ENCODE results near the gene CCL26. TPM values are rescaled to one million over a fixed set of nuclear protein-coding genes. Genes with fewer than 3 reads are reported as not detected.

Gene CCL26
- total and polyA plus RNA-seq, 9 of the 15 experiments (the other 6 are each of a cell fraction or from before 2014, with no cell fraction given) = 2.3 to 26.8 (median 8.4) TPM

DNA sequence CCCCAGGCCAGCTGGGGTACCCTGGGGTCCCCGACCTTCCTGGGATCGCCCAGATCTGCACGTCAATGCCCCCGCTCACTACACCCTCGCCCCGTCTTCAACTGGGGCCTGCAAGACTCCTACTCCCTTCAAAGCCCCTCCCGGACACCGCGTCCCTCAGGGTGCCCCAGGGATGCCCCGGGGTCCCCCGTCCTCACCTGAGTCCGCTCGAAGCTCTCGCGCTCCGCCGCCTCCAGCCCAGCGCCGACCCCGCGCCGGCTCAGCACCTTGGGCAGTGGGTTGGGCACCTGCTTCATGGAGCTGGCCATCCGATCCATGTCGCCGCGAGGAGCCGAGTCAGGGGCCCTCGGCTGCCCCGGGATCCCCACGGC lies 33.4 kb downstream of the CCL26 start, which contains the start of gene HIP1 (continued):
- TF ChIP-seq, protein P1, sequence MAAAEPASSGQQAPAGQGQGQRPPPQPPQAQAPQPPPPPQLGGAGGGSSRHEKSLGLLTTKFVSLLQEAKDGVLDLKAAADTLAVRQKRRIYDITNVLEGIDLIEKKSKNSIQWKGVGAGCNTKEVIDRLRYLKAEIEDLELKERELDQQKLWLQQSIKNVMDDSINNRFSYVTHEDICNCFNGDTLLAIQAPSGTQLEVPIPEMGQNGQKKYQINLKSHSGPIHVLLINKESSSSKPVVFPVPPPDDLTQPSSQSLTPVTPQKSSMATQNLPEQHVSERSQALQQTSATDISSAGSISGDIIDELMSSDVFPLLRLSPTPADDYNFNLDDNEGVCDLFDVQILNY (CRISPR knock-in tag; IDR thresholded peaks at IDR 0.05) = no peak
- 0 out of 2 replicates have a peak, but pooled peaks have one; percentile 24 for TF ChIP-seq ZNF76 (CRISPR knock-in tag; IDR thresholded peaks at IDR 0.05; ENCODE audit: borderline replicate concordance)
- no peak; a peak in 1 of 4 replicates for TF ChIP-seq MAZ (CRISPR knock-in tag; conservative IDR thresholded peaks at IDR 0.05 in 1 of 2, IDR thresholded peaks at IDR 0.05 in 1 of 2)
- TF ChIP-seq ZNF316 (IDR thresholded peaks at IDR 0.05) = no peak
- no peak for TF ChIP-seq RBM34 (IDR thresholded peaks at IDR 0.05; ENCODE audit: borderline replicate concordance, insufficient read depth, low read length)
- TF ChIP-seq ZNF224 (CRISPR knock-in tag; IDR thresholded peaks at IDR 0.05) = no peak
- TF ChIP-seq HNRNPLL (IDR thresholded peaks at IDR 0.05; ENCODE audit: low read depth, low read length, poor library complexity, severe bottlenecking) = no peak
- TF ChIP-seq TSC22D4 (tag; IDR thresholded peaks at IDR 0.05) = no peak
- TF ChIP-seq CEBPB (tag; IDR thresholded peaks at IDR 0.05) = no peak
- TF ChIP-seq, protein P2, sequence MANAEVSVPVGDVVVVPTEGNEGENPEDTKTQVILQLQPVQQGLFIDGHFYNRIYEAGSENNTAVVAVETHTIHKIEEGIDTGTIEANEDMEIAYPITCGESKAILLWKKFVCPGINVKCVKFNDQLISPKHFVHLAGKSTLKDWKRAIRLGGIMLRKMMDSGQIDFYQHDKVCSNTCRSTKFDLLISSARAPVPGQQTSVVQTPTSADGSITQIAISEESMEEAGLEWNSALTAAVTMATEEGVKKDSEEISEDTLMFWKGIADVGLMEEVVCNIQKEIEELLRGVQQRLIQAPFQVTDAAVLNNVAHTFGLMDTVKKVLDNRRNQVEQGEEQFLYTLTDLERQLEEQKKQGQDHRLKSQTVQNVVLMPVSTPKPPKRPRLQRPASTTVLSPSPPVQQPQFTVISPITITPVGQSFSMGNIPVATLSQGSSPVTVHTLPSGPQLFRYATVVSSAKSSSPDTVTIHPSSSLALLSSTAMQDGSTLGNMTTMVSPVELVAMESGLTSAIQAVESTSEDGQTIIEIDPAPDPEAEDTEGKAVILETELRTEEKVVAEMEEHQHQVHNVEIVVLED (CRISPR knock-in tag; IDR thresholded peaks at IDR 0.05) = no peak; the same call in 1 of the 2 replicates
- TF ChIP-seq MAFK (IDR thresholded peaks at IDR 0.05; ENCODE audit: low read length) = no peak
- TF ChIP-seq, protein P3, sequence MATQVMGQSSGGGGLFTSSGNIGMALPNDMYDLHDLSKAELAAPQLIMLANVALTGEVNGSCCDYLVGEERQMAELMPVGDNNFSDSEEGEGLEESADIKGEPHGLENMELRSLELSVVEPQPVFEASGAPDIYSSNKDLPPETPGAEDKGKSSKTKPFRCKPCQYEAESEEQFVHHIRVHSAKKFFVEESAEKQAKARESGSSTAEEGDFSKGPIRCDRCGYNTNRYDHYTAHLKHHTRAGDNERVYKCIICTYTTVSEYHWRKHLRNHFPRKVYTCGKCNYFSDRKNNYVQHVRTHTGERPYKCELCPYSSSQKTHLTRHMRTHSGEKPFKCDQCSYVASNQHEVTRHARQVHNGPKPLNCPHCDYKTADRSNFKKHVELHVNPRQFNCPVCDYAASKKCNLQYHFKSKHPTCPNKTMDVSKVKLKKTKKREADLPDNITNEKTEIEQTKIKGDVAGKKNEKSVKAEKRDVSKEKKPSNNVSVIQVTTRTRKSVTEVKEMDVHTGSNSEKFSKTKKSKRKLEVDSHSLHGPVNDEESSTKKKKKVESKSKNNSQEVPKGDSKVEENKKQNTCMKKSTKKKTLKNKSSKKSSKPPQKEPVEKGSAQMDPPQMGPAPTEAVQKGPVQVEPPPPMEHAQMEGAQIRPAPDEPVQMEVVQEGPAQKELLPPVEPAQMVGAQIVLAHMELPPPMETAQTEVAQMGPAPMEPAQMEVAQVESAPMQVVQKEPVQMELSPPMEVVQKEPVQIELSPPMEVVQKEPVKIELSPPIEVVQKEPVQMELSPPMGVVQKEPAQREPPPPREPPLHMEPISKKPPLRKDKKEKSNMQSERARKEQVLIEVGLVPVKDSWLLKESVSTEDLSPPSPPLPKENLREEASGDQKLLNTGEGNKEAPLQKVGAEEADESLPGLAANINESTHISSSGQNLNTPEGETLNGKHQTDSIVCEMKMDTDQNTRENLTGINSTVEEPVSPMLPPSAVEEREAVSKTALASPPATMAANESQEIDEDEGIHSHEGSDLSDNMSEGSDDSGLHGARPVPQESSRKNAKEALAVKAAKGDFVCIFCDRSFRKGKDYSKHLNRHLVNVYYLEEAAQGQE (IDR thresholded peaks at IDR 0.05; ENCODE audit: borderline replicate concordance) = peak; percentile 19; the same call in 1 of the 2 replicates
- TF ChIP-seq, protein P3 (CRISPR knock-in tag; IDR thresholded peaks at IDR 0.05; ENCODE audit: low read depth) = no peak
- TF ChIP-seq, protein P4, sequence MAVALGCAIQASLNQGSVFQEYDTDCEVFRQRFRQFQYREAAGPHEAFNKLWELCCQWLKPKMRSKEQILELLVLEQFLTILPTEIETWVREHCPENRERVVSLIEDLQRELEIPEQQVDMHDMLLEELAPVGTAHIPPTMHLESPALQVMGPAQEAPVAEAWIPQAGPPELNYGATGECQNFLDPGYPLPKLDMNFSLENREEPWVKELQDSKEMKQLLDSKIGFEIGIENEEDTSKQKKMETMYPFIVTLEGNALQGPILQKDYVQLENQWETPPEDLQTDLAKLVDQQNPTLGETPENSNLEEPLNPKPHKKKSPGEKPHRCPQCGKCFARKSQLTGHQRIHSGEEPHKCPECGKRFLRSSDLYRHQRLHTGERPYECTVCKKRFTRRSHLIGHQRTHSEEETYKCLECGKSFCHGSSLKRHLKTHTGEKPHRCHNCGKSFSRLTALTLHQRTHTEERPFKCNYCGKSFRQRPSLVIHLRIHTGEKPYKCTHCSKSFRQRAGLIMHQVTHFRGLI (CRISPR knock-in tag; IDR thresholded peaks at IDR 0.05) = no peak
- TF ChIP-seq ZNF717 (CRISPR knock-in tag; IDR thresholded peaks at IDR 0.05) = 0 out of 2 replicates have a peak, but pooled peaks have one; percentile 41
- no peak for TF ChIP-seq SIX5 (IDR thresholded peaks at IDR 0.05; ENCODE audit: borderline replicate concordance in 1 of 2, insufficient read depth in 1 of 2, low read depth in 1 of 2, low read length in 2 of 2)
- no peak for TF ChIP-seq STAG1 (CRISPR knock-in tag; IDR thresholded peaks at IDR 0.05; ENCODE audit: borderline replicate concordance)
